Measurements from ENCODE around the gene PER2. TPM values are rescaled to one million over a fixed set of nuclear protein-coding genes. Genes with fewer than 3 reads are reported as not detected.

The PER2 gene
- total and polyA plus RNA-seq, 2 of the 13 experiments (the other 11 are each of a cell fraction or from before 2014, with no cell fraction given) = 5.1 to 9.4 TPM

- peak; percentile 16; the same call in 1 of the 2 replicates for TF ChIP-seq ZNF281 (CRISPR knock-in tag; IDR thresholded peaks at IDR 0.05; ENCODE audit: borderline replicate concordance)
- TF ChIP-seq SMARCC2 (IDR thresholded peaks at IDR 0.05) = no peak
- TF ChIP-seq NR2F2 (IDR thresholded peaks at IDR 0.05; ENCODE audit: borderline replicate concordance, low read depth) = no peak
- no peak for TF ChIP-seq MAFK (conservative IDR thresholded peaks at IDR 0.05 in 1 of 2, IDR thresholded peaks at IDR 0.05 in 1 of 2; ENCODE audit: low read length in 2 of 2)
- TF ChIP-seq ZNF343 (CRISPR knock-in tag; IDR thresholded peaks at IDR 0.05) = no peak
- TF ChIP-seq SYNCRIP (IDR thresholded peaks at IDR 0.05; ENCODE audit: insufficient read depth, low read depth, low read length) = no peak
- 0 out of 2 replicates have a peak, but pooled peaks have one; percentile 8 for TF ChIP-seq ESRRA (CRISPR knock-in tag; IDR thresholded peaks at IDR 0.05; ENCODE audit: low read depth)
- no peak for TF ChIP-seq ZNF512B (CRISPR knock-in tag; IDR thresholded peaks at IDR 0.05; ENCODE audit: borderline replicate concordance)
- peak; percentile 83; the same call in 1 of the 2 replicates for TF ChIP-seq ZFYVE20 (CRISPR knock-in tag; IDR thresholded peaks at IDR 0.05; ENCODE audit: borderline replicate concordance, low read depth)
- no peak for TF ChIP-seq ZMYM2 (CRISPR knock-in tag; IDR thresholded peaks at IDR 0.05)
- 0 out of 2 replicates have a peak, but pooled peaks have one; percentile 15 for TF ChIP-seq RFX5 (IDR thresholded peaks at IDR 0.05; ENCODE audit: low read depth, low read length)
- TF ChIP-seq ZNF713 (CRISPR knock-in tag; IDR thresholded peaks at IDR 0.05) = no peak
- no peak for TF ChIP-seq MYPOP (CRISPR knock-in tag; IDR thresholded peaks at IDR 0.05)
- no peak for TF ChIP-seq ZNF136 (CRISPR knock-in tag; IDR thresholded peaks at IDR 0.05; ENCODE audit: low read depth)
- TF ChIP-seq ZNF101 (CRISPR knock-in tag; IDR thresholded peaks at IDR 0.05; ENCODE audit: borderline replicate concordance, low read depth) = no peak
- peak; percentile 41; the same call in 1 of the 2 replicates for TF ChIP-seq NR0B2 (CRISPR knock-in tag; IDR thresholded peaks at IDR 0.05)
- TF ChIP-seq TAF15 (IDR thresholded peaks at IDR 0.05; ENCODE audit: low read depth, low read length, poor library complexity, severe bottlenecking) = no peak
- TF ChIP-seq SRSF1 (optimal IDR thresholded peaks at IDR 0.05; ENCODE audit: low read depth, low read length) = no peak
- peak; percentile 64; the same call in 1 of the 2 replicates for TF ChIP-seq ARNT2 (CRISPR knock-in tag; IDR thresholded peaks at IDR 0.05; ENCODE audit: low read depth)
- no peak for TF ChIP-seq ZNF256 (CRISPR knock-in tag; conservative IDR thresholded peaks at IDR 0.05)
- TF ChIP-seq ZNF749 (CRISPR knock-in tag; IDR thresholded peaks at IDR 0.05; ENCODE audit: borderline replicate concordance) = 0 out of 2 replicates have a peak, but pooled peaks have one; percentile 66
Measured at GRCh38 chr2:238239863-238240756, 48.3 kb downstream of the PER2 start, which contains the start of gene HES6 (continued).
